Femur (tissue), 1 donor: ENCODE data around the gene PFKFB1.

Source experiments
- DNase-seq: peaks from one replicate; pipeline ENCODE4 v3.0.0-alpha.2; 2017

Gene PFKFB1

DNA sequence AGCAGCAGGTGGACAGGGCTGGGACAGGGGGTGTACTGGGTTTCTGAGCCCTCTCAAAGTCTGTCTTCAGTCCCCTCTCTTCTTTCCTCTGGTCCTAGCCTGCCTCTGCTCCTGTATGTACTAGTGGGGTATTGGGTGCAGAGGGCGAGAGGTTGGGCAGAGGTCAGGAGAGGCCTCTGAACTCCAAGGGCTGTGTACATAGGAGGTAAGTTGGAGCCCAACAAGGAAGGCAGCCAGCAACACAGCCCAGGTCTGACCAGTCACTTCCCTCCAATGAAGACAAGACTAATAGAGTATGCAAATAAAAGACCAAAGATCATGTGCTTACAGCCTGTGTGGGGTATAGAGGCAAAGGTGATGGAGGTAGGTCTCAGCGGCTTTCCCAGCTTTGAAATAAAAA, at the start of gene PFKFB1:
Gene PFKFB1 (minus strand): TSS at position 90 of the 400 bp plus-strand sequence. CDS start 181 bp downstream, outside the sequence.
- no peak for DNase-seq

- no peak for DNase-seq
These were observed 47.5 kb upstream of the PFKFB1 start for GRCh38 chrX:55041514-55041913.

DNA sequence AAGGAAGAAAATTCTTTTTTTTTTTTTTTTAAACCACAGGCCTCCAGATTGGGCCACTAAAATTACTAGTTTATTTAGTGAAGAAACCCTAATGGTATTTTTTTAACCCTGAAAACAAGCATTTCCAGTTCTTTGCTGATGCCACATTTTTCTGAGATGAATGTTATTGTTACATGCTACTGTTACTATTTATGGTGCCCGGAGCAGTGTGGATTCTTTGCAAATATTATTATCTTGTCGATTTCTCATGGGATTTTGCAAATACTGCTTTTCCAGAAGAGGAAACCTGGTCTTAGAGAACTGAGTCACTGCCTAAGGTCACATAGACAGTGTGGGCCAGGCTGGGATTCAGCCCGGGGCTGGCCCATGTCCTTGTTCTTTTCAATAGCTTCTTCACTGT, 45.5 kb upstream of the PFKFB1 start:
- DNase-seq = no peak

- DNase-seq = no peak
These were observed 39.4 kb upstream of the PFKFB1 start for GRCh38 chrX:55033429-55033828.

DNA sequence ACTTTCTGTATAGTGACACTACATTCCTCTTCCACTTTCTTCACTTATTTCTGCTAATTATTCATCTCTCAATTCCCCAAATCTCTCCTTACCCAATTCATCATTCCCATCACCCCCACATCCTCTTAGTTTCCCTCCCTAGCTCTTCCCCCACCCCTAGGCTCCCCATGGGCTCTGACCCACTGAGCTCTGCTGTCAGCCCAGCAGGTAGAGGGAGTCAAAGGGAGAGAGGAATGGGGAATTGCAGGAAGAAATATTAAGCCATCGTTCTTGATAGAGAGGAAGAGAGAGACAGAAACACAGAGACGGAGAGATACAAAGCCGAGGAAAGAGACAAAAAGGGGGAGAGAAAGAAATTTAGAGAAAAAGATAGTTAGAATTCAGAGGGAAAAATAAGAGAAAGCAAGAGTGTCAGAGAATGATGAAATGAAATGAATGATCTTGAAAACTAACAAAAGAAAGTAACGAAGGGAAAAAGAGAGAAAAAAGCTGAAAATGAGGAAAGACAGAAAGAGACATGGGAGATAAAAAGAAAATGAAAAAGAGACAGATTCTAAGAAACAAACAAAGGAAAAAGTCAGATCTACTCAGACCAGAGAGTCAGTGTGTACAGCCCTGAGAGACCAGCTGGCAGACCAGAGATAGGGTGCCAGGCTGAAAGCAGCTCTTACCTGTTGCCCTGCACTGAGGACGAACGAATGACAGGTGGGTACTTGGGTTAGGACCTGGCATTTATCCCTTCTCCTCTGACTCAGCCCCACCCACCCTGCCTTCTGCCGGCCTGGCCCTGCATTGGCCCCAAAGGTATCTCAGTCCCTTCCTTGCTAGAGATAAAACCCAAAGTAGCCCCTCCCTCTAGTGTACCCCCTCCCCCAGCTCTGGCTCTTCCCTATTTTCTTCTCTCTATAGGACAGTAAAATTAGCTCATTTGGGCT, 36.5 kb upstream of the PFKFB1 start, which contains the start of gene ALAS2:
Gene ALAS2 (minus strand): TSS at position 707 of the 935 bp plus-strand sequence. CDS start 4,977 bp downstream, outside the sequence.
- DNase-seq = no peak

GRCh38 chrX:55029291-55029690, 35.3 kb upstream of the PFKFB1 start:
- no peak for DNase-seq

DNA sequence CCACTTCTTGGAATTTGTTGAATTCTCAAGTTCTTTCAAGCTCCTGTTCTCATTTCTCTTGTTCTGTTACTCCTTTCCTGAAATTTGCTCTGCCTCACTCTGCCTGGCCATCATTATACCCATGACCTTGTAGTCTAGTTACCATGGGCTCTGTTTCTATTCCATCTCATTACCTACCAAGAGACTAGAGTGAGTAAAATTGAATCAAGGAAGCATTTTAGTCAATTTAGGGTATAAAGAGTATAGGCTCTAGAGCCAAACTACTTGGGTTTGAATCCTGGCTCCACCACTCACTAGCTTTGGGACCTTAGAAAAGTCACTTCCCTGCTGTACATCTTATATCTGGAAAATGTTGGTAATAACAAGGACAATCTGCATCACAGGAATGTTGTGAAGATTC, 34.6 kb upstream of the PFKFB1 start:
- no peak for DNase-seq

GRCh38 chrX:55028040-55028439, 34.1 kb upstream of the PFKFB1 start:
- DNase-seq = no peak

DNA sequence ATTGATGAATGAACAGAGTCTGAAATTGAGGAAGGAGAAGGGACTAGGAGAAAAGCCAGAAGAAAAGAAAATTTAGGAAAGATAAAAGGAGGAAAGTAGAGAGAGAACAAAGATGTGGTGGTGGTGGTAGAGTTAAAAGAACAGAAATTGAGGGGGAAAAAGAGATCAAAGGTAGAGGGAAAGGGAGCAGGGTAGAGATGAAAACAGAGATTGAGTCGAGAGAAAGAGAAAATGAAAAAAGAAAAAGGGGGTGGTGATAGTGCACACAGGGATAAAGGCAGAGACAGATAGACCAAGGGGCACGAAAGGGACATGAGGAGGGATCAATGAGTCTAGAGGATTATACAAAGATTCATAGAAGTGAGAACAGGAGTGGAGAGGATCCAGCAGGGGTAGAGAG, 32.9 kb upstream of the PFKFB1 start:
- no peak for DNase-seq

DNA sequence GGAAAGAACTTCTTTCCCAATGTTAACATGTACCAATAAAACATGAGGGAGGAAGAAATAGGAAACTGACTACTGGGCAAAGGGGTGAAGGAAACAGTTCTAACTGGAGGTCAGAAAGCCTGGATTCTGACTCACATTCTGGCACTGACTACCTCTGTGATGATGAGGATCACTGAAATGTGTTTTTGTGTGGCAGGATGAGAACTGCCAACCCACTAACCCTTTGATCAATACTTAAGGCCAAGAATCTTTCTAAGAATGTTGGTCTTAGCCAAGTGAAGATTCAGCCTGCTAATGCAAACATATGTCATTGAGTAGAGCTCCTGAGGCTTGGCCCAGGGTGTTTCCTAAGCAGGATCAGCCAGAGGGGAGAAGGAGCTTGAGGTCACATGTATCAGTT, 32.2 kb upstream of the PFKFB1 start:
- no peak for DNase-seq

GRCh38 chrX:55014897-55015299, 20.9 kb upstream of the PFKFB1 start:
- DNase-seq = no peak

GRCh38 chrX:55011294-55011693, 17.3 kb upstream of the PFKFB1 start:
- no peak for DNase-seq

GRCh38 chrX:55008571-55009358, 14.8 kb upstream of the PFKFB1 start:
- DNase-seq = no peak

DNA sequence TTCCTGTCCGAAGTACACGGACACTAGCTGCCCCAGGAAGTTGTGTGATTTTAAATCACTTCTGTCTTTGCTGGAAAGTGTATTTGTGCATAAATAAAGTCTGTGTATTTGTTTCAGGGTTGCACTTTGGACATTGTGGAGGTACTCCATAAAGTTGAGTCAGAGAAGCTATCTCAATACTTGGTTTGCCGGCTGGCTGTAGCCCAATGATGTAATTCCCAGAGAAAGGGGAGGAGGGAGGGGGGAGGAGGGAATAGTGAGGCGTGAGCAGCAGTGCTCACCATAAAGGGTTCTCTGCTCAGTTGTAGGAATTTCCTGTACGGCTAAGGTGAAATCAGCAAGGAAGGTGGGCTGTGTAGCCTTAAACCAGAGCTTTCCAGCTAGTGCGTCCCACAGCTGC, 13.7 kb upstream of the PFKFB1 start:
- DNase-seq = no peak

DNA sequence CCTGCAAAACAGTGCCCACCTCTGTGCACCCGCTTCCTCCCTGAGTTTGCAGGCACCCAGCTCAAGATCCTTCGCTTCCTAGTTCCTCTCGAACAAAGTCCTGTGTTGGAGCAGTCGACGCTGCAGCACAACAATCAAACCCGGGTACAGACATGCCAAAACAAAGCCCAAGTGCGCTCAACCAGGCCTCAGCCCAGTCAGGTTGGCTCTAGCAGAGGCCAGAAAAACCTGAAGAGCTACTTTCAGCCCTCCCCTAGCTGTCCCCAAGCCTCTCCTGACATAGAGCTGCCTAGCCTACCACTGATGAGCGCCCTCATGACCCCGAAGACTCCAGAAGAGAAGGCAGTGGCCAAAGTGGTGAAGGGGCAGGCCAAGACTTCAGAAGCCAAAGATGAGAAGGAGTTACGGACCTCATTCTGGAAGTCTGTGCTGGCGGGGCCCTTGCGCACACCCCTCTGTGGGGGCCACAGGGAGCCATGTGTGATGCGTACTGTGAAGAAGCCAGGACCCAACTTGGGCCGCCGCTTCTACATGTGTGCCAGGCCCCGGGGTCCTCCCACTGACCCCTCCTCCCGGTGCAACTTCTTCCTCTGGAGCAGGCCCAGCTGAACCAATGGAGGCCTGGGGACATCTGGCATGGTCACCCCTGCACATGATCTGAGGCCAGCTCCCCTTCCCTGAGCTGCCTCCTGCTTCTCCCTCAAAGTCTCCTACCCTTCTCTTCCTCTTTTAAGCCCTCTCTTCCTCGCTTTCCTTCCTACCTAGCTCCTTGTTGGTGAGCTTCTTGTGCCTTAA, 13.0 kb upstream of the PFKFB1 start:
- no peak for DNase-seq

DNA sequence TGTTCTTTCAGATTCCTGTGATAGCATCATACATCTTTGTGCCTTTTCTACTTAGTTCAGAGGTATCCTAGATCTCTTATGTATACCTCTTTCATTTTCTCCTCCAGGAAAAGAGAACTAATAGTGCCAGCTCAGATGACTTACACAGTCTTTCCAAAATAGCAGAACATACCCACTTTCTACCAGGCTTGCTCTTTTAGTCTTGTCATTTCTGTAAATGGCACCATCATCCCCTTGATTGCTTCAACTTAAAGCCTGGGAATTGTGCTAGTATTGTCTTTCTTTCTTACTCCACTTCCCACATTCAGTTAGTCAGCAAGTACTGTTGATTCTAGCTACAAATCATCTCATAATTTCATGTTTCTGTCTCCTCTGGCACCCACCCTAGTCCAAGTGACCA, 11.3 kb upstream of the PFKFB1 start:
- DNase-seq = no peak

GRCh38 chrX:55004231-55004630, 10.2 kb upstream of the PFKFB1 start:
- no peak for DNase-seq

- DNase-seq = peak; percentile 94
These were observed 6.0 kb upstream of the PFKFB1 start, which contains the start of gene APEX2 for GRCh38 chrX:54999717-55000598. Gene APEX2 (plus strand): TSS chrX:55000363. CDS start chrX:55000423, 60 bp downstream.

DNA sequence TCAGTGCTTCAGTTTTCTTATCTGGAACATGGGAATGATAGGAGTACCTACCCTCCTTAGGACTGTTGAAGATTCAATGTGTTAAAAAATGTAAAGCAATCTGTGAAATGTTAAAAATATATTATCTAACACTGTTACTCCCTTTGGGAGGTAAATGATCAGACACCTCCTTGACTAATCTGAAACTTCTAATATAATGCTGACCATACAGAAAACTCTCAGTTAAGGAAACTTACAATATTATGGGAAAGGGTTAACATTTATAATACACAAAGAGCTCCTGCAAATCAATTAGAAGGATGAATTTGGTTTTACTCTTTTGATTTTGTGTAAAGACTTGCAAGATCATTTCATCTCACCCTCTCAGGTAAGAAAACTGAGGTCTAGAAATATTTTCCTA, 1.6 kb upstream of the PFKFB1 start:
- DNase-seq = no peak

GRCh38 chrX:54994668-54995351, 822 bp upstream of the PFKFB1 start:
- DNase-seq = no peak
